Right lobe of liver (tissue), 4 donors: ENCODE data around the gene TMEM143.

Experiments used
- POLR2A ChIP-seq: fragments of 450-650 bp; IDR thresholded peaks from one replicate; pipeline ENCODE4 v1.6.1; 2017; ENCODE audit warnings: antibody characterized with exemption, mild to moderate bottlenecking
- TF ChIP-seq, protein P1 (sequence below), 4 donors: fragments of 200-600 bp in 3 of 4; fragments of 450-650 bp in 1 of 4; IDR thresholded peaks; one replicate each; pipeline versions ENCODE4 v1.5.1 to v1.8.0; 2016 to 2022; ENCODE audit warnings: antibody characterized with exemption in 4 of 4, mild to moderate bottlenecking in 2 of 4
- donor health status: DM: no; HTN: no; CAD: no.
- donor health status: DM: no; HTN: no; CAD: no.
- donor health status: DM: no; HTN: yes; CAD: no.

DNA sequence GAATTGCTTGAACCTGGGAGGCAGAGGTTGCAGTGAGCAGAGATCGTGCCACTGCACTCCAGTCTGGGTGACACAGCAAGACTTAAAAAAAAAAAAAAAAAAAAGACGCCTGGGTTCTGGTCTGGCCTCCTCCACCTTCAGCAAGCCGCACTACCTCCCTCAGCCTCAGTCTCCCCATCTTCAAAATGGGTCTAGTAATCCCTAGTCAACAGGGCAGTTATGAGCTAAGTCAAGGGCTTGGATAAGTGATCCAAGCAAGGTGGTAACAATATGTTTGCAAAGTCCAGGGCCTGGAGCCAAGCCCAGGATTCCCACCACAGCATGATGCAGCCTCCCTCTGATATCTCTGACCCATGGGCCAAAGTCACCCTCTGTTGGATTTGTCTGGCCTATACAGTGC is 23.2 kb upstream of the TMEM143 start:
- no peak for TF ChIP-seq POLR2A
- TF ChIP-seq, protein P1, sequence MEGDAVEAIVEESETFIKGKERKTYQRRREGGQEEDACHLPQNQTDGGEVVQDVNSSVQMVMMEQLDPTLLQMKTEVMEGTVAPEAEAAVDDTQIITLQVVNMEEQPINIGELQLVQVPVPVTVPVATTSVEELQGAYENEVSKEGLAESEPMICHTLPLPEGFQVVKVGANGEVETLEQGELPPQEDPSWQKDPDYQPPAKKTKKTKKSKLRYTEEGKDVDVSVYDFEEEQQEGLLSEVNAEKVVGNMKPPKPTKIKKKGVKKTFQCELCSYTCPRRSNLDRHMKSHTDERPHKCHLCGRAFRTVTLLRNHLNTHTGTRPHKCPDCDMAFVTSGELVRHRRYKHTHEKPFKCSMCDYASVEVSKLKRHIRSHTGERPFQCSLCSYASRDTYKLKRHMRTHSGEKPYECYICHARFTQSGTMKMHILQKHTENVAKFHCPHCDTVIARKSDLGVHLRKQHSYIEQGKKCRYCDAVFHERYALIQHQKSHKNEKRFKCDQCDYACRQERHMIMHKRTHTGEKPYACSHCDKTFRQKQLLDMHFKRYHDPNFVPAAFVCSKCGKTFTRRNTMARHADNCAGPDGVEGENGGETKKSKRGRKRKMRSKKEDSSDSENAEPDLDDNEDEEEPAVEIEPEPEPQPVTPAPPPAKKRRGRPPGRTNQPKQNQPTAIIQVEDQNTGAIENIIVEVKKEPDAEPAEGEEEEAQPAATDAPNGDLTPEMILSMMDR (IDR thresholded peaks at IDR 0.05) = no peak
